Right lobe of liver (tissue), 4 donors: ENCODE results near the gene CELF2.

Experiments
- CTCF ChIP-seq, 4 donors: fragments of 200-600 bp in 3 of 4; fragments of 450-650 bp in 1 of 4; IDR thresholded peaks; one replicate each; pipeline versions ENCODE4 v1.5.1 to v1.8.0; 2016 to 2022; ENCODE audit warnings: antibody characterized with exemption in 4 of 4, mild to moderate bottlenecking in 2 of 4
- POLR2A ChIP-seq: fragments of 450-650 bp; IDR thresholded peaks from one replicate; pipeline ENCODE4 v1.6.1; 2017; ENCODE audit warnings: antibody characterized with exemption, mild to moderate bottlenecking
- donor health status: DM: no; HTN: no; CAD: no.
- donor health status: DM: no; HTN: no; CAD: no.
- donor health status: DM: no; HTN: yes; CAD: no.

- TF ChIP-seq CTCF (IDR thresholded peaks at IDR 0.05) (no peak), POLR2A (peak; percentile 70)
These were observed 153.6 kb downstream of the CELF2 start for GRCh38 chr10:11170993-11171851.
